GM18519 (cell line): ENCODE measurements around the gene VAV3.
"Not testable (repeated sequence)": the region's sequence is repeated elsewhere in the genome, so short reads cannot be mapped to it uniquely, and the experiment has no call there.

Source experiments
- ATAC-seq: cut with Tn5 transposase; IDR thresholded peaks from one replicate; pipeline ENCODE4 v1.9.1; 2021; ENCODE audit warnings: mild to moderate bottlenecking, moderate library complexity; ENCODE audit not compliant: unreplicated experiment, low FRiP score

VAV3 gene

GRCh38 chr1:107965110-107965991 lies at the start of gene VAV3:
Gene VAV3, minus strand, starts transcription at chr1:107965180. Its CDS starts 311 bp downstream, at chr1:107964869.
- no peak for ATAC-seq

- no peak for ATAC-seq
These were observed 47.6 kb upstream of the VAV3 start for GRCh38 chr1:108012553-108012952.

- no peak for ATAC-seq
These were observed 46.3 kb upstream of the VAV3 start for GRCh38 chr1:108011295-108011694.

- no peak for ATAC-seq
These were observed 45.6 kb upstream of the VAV3 start for GRCh38 chr1:108010581-108010980.

GRCh38 chr1:108009603-108010195 lies 44.7 kb upstream of the VAV3 start:
- ATAC-seq = no peak

- no peak for ATAC-seq
These were observed 42.6 kb upstream of the VAV3 start for GRCh38 chr1:108007531-108007930.

- ATAC-seq = no peak
These were observed 42.1 kb upstream of the VAV3 start for GRCh38 chr1:108007070-108007469.

- not testable (repeated sequence) for ATAC-seq
These were observed 39.9 kb upstream of the VAV3 start for GRCh38 chr1:108004919-108005318.

- no peak for ATAC-seq
These were observed 35.7 kb upstream of the VAV3 start for GRCh38 chr1:108000620-108001111.

- no peak for ATAC-seq
These were observed 35.2 kb upstream of the VAV3 start for GRCh38 chr1:108000184-108000583.

GRCh38 chr1:107997866-107998265 lies 32.9 kb upstream of the VAV3 start:
- ATAC-seq = no peak

- ATAC-seq = no peak
These were observed 28.9 kb upstream of the VAV3 start for GRCh38 chr1:107993920-107994319.

GRCh38 chr1:107992347-107992746 lies 27.4 kb upstream of the VAV3 start:
- ATAC-seq = no peak

GRCh38 chr1:107991371-107992066 lies 26.5 kb upstream of the VAV3 start:
- no peak for ATAC-seq

GRCh38 chr1:107990606-107991005 lies 25.6 kb upstream of the VAV3 start:
- ATAC-seq = no peak

- ATAC-seq = no peak
These were observed 16.3 kb upstream of the VAV3 start for GRCh38 chr1:107981277-107981676.

GRCh38 chr1:107979926-107980325 lies 14.9 kb upstream of the VAV3 start:
- no peak for ATAC-seq

GRCh38 chr1:107979088-107979487 lies 14.1 kb upstream of the VAV3 start:
- no peak for ATAC-seq

GRCh38 chr1:107976836-107977235 lies 11.9 kb upstream of the VAV3 start:
- ATAC-seq = no peak

GRCh38 chr1:107976431-107976830 lies 11.5 kb upstream of the VAV3 start:
- no peak for ATAC-seq

- ATAC-seq = no peak
These were observed 10.9 kb upstream of the VAV3 start for GRCh38 chr1:107975851-107976250.
